ENCODE data around the gene ATXN7.

Gene ATXN7, protein sequence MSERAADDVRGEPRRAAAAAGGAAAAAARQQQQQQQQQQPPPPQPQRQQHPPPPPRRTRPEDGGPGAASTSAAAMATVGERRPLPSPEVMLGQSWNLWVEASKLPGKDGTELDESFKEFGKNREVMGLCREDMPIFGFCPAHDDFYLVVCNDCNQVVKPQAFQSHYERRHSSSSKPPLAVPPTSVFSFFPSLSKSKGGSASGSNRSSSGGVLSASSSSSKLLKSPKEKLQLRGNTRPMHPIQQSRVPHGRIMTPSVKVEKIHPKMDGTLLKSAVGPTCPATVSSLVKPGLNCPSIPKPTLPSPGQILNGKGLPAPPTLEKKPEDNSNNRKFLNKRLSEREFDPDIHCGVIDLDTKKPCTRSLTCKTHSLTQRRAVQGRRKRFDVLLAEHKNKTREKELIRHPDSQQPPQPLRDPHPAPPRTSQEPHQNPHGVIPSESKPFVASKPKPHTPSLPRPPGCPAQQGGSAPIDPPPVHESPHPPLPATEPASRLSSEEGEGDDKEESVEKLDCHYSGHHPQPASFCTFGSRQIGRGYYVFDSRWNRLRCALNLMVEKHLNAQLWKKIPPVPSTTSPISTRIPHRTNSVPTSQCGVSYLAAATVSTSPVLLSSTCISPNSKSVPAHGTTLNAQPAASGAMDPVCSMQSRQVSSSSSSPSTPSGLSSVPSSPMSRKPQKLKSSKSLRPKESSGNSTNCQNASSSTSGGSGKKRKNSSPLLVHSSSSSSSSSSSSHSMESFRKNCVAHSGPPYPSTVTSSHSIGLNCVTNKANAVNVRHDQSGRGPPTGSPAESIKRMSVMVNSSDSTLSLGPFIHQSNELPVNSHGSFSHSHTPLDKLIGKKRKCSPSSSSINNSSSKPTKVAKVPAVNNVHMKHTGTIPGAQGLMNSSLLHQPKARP

DNA sequence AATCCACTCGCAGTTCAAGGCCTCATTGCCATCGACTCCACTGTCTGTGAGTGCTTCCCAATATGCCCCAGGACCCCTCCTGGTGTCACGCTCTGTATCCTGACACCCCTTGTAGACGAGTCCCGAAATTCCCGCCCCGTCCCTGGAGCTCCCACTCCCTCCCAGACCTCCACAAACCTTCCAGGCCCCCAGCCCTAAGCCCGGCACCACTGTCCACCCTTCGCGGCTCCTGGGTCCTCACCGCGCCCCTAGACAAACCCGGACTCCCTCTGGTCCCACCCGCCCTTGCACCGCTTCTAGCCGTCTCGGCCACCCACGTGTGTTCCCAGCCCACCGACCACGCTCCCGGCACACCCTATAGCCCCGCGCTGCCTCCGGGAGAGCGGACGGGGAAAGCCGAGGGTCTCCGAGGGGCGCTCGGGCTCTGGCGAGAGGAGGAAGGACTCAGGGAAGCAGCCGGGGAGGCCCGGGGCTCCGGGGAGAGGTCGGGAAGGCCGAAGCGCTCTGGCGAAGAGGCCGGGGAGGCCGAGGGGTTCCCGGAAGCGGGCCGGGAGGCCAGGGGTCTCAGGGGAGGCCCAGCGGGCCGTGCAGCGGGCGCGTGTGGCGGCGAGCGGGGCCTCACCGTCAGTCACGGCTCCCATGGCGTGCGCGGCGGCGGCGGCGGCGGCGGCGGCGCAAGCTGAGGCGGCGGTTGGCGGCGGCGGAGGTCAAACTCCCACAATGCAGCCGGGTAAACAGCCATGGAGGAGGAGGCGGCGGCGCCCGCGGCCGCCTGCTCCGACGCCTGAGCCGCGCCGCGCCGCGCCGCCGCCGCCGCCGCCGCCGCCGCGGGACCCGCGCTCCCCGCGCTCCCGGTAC lies at the start of gene ATXN7, which contains the start of gene THOC7:
Gene ATXN7, plus strand, starts transcription at position 718 of the 858 bp plus-strand sequence. CDS start 48,732 bp downstream, outside the sequence.
Gene THOC7, minus strand, starts transcription at position 656 of the 858 bp plus-strand sequence. Its CDS starts 15 bp downstream, at position 641.
- DNase-seq (ENCODE audit: low read depth): peak; percentile 62

GRCh38 chr3:63814237-63814636 lies 49.4 kb upstream of the ATXN7 start:
- DNase-seq (ENCODE audit: low read depth): no peak

DNA sequence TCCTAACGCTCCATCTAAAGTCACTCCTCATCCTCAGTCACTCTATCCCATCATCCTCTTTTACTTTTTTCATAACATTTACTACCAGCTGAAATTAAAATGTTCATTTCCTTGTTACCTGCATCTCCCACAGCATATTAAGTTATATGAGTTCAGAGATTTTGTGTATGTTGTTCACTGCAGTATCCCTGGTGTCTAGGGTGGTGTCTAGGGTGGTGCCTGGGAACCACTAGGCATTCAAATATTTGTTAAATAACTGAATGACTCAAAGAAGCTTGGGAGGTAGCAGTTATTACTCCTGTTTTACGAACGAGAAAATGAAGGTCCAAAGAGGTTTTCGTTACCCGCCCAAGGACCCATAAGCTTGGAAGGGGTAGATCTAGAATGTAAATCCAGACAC lies 46.4 kb upstream of the ATXN7 start:
- DNase-seq (ENCODE audit: low read depth): no peak

DNA sequence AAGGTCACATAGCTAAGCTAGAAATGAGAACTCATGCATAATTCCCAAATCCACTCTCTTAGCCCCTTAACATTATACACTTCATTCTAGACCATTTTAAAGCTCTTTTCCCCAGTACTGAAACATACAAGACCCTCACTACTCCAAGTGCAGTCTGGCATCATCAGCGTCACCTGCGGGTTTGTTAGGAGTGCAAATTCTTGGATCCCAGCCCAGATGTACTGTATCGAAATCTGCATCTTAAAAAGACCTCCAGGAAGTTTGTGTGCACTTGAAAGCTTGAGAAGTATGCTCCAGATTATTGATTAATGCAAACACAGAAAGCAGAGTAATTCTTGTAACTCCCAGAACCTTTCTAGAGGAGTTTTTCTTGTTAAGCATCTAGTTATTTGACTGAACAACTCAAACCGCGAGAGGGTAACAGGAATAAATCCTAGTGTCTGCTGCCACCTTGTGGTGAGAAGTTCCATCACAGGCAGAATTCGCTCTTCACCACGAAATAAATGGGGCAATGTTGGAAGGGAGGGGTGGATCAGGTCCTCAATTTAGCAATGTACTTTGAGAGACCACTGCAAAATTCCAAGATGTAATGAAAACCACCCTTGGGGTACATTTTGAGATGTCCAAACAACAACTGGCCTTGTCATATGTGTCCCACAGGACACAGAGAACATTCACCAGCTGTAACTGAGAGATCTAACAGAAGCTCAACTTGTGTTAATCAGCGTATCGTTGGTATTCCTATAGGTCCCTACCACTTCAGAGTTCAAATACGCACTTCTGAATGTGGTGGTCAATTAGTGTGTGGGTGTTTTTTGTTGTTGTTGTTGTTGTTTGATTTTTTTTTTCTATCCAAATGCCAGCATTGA lies 45.2 kb upstream of the ATXN7 start:
- peak; percentile 44 for DNase-seq (ENCODE audit: low read depth)

DNA sequence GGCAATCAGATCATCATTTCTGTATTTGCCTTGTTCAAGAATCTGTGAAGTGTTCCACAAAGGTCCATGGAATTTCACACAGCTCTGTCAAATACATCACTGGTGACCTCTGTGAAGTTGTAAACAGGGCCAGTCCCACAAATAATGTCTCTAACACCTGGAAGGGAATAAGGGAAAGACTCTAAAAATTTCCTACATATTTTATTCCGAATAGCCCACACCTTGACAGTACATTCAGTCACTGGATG lies 44.6 kb upstream of the ATXN7 start, which contains the start of gene C3orf49:
Gene C3orf49, plus strand, starts transcription at position 149 of the 248 bp plus-strand sequence. CDS start 173 bp downstream, outside the sequence.
- DNase-seq (ENCODE audit: low read depth): no peak

GRCh38 chr3:63824309-63824708 lies 39.4 kb upstream of the ATXN7 start:
- DNase-seq (ENCODE audit: low read depth): no peak

GRCh38 chr3:63830526-63830925 lies 33.1 kb upstream of the ATXN7 start:
- no peak for DNase-seq (ENCODE audit: low read depth)

GRCh38 chr3:63832395-63832794 lies 31.3 kb upstream of the ATXN7 start:
- DNase-seq (ENCODE audit: low read depth): no peak

- DNase-seq (ENCODE audit: low read depth): no peak
Measured at GRCh38 chr3:63841704-63842103, 22.0 kb upstream of the ATXN7 start.

DNA sequence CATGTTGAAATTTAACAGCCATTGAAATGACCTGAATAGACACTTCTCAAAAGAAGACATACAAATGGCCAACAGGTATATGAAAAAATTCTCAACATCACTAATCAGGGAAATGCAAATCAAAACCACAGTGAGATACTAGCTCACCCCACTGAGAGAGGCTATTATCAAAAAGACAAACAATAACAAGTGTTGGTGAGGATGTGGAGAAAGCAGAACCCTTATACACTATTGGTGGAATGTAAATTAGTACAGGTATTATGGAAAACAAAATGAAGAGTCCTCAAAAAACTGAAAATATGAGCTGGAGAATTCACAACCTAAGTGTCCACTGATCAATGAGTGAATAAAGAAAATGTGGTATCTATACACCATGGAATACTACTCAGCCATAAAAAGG lies 21.5 kb upstream of the ATXN7 start:
- DNase-seq (ENCODE audit: low read depth): no peak

DNA sequence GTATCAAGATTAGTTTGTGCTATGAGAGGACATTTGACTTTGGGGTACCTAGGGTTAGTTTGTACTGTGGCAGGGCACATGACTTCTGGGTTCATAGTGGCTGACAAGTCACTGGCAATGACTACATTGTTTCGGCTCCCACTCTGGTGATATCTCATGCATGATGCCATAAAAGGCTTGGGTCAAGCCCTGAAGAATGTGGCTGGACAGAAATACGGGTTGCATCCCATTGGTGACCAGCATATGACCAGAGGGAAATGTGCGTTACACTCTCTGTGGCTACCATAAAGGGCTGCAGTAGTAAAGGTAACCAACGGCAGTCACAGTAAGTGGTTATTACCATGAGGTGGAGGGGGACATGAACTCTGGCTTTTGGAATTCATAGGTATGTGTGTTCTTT lies 18.5 kb upstream of the ATXN7 start:
- DNase-seq (ENCODE audit: low read depth): no peak

DNA sequence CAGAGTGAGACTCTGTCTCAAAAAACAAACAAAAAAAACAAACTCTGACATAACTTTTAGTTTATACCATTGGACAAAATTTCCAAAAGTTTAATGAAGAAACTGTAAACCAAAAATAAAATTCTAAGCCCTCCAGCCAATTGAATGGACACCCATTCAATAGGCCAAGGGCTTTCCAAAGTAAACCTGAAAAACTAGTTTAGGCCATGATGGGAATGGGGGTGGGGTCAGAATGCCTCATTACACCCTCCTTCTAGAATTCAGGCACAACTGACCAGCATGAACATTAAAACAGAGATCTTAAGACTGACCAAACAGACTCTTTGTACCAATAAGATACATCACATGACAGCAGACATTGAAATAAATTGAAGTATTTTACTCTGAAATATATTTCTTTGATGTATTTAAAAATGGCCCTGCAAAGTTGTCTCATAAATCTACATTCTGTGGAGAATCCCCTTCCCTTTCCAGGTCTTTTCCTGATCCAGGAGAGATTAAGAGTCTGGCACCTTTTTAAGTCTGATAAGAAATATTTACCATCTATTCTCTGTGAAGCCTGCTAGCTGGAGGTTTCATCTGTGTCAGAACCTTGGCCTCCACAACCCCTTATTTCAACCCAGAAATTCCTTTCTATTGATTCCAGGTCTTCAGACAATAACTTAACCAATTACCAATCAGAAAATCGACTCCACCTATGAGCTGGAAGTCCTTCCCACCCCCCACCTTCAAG lies 15.8 kb upstream of the ATXN7 start:
- DNase-seq (ENCODE audit: low read depth): no peak

GRCh38 chr3:63849175-63849574 lies 14.5 kb upstream of the ATXN7 start:
- DNase-seq (ENCODE audit: low read depth): no peak

DNA sequence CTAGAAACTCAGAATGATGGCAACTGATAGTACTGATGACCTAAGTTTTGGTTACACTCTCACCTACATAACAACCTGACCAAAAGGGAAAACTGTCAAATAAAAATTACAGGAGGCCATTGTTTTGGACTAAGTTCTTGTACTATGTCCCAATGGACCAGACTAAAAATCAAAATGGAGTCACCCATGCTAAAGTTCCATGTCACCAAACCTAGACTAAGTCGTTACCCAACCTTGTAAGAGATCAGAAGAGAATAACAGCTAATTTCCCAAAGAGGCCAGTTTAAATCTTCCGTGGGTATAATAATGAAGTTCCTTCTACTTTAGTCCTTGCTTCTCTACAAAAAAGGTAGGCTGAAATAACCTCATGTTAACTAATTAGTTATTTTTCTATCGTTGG lies 12.4 kb upstream of the ATXN7 start:
- no peak for DNase-seq (ENCODE audit: low read depth)

- DNase-seq (ENCODE audit: low read depth): no peak
Measured at GRCh38 chr3:63853106-63853505, 10.6 kb upstream of the ATXN7 start.

DNA sequence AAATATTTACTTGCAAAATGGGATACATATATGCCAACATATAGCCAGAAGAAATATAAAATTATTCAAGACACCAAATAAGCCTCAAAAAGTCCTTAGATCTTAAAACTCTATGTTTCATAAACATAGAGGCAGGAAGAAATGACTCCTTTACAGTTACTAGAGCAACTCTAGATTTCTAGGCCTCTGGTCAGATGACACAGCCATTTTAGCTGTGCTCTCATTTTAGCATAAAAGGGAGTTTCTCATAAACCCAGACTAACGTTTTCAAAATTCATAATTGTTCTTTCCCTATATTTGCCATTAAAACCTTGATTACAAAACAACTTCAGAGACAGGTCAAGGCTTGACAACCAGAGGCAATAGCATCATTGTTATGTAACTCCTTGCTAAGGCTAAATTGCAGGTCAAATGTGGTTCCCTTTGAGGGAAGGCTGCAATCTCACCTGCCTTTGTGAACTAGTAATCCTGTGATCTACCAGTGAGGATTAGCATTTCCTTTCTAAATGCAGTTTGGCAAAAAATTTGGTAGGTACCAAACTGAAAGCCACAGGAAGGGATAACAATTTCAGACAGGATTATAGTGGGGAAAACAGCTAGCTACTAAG lies 8.2 kb upstream of the ATXN7 start:
- DNase-seq (ENCODE audit: low read depth): no peak

- DNase-seq (ENCODE audit: low read depth): no peak
Measured at GRCh38 chr3:63857311-63857710, 6.4 kb upstream of the ATXN7 start.

GRCh38 chr3:63860776-63861175 lies 2.9 kb upstream of the ATXN7 start:
- no peak for DNase-seq (ENCODE audit: low read depth)

- DNase-seq (ENCODE audit: low read depth): no peak
Measured at GRCh38 chr3:63861306-63861705, 2.4 kb upstream of the ATXN7 start.

GRCh38 chr3:63862804-63863149 lies 890 bp upstream of the ATXN7 start:
- no peak for DNase-seq (ENCODE audit: low read depth)
